GM10266 (cell line): ENCODE results near the gene TMEM202.
"Not testable (repeated sequence)": the region's sequence is repeated elsewhere in the genome, so short reads cannot be mapped to it uniquely, and the experiment has no call there.

Experiments used
- DNase-seq: peaks from one replicate; pipeline ENCODE4 v3.0.0; 2012; ENCODE audit errors: extremely low spot score
- CTCF ChIP-seq: IDR thresholded peaks from 2 replicates; pipeline ENCODE4 v1.5.1; 2012; ENCODE audit warnings: mild to moderate bottlenecking, low read depth; ENCODE audit not compliant: control insufficient read depth, insufficient read depth; ENCODE audit errors: missing control alignments

Gene TMEM202

GRCh38 chr15:72368325-72368724, 29.8 kb upstream of the TMEM202 start:
- TF ChIP-seq CTCF = no peak
- DNase-seq = no peak

- DNase-seq = no peak
- TF ChIP-seq CTCF = no peak
These were observed 29.2 kb upstream of the TMEM202 start for GRCh38 chr15:72368899-72369298.

- no peak for DNase-seq
- TF ChIP-seq CTCF = no peak
These were observed 28.1 kb upstream of the TMEM202 start for GRCh38 chr15:72369964-72370363.

- no peak for TF ChIP-seq CTCF
- DNase-seq = no peak
These were observed 25.7 kb upstream of the TMEM202 start for GRCh38 chr15:72372361-72372760.

GRCh38 chr15:72375501-72375845, 22.6 kb upstream of the TMEM202 start:
- peak; percentile 24 for DNase-seq
- TF ChIP-seq CTCF = no peak

GRCh38 chr15:72375846-72376581, 22.1 kb upstream of the TMEM202 start, which contains the start of gene HEXA:
Gene HEXA, minus strand, starts transcription at chr15:72376014. Its CDS starts 42 bp downstream, at chr15:72375972.
- DNase-seq = peak; percentile 92
- TF ChIP-seq CTCF = no peak

GRCh38 chr15:72377331-72377730, 20.8 kb upstream of the TMEM202 start:
- DNase-seq = no peak
- no peak for TF ChIP-seq CTCF

GRCh38 chr15:72379106-72379505, 19.0 kb upstream of the TMEM202 start:
- not testable (repeated sequence) for DNase-seq
